Measurements from ENCODE around the gene KBTBD6. TPM values are rescaled to one million over a fixed set of nuclear protein-coding genes. Genes with fewer than 3 reads are reported as not detected.
"Not testable (repeated sequence)": the region's sequence is repeated elsewhere in the genome, so short reads cannot be mapped to it uniquely, and the experiment has no call there.

KBTBD6 gene
- total RNA-seq, 2 experiments from 2014 or later, result 4.9 to 6.0 TPM

- no peaks in the 10 kb centered on the region for H3K4me1 Mint-ChIP-seq (ENCODE audit: low read depth)
- DNase-seq (no peak), ATAC-seq (no peak)
- peaks cover 49% of the 10 kb centered on the region for H3K36me3 Mint-ChIP-seq (ENCODE audit: low read depth)
- CTCF ChIA-PET, result no interaction called here
- POLR2A ChIA-PET, result no interaction called here
- peaks cover 63% of the 10 kb centered on the region for H3K9me3 Mint-ChIP-seq (ENCODE audit: insufficient read depth)
- H3K4me3 Mint-ChIP-seq, result no peak overlapping the region
- no peak overlapping the region for H3K27ac Mint-ChIP-seq
- H3K27me3 Mint-ChIP-seq (ENCODE audit: low read depth), result no peaks in the 10 kb centered on the region
Observed at GRCh38 chr13:41150058-41150457, 17.5 kb upstream of the KBTBD6 start.

DNA sequence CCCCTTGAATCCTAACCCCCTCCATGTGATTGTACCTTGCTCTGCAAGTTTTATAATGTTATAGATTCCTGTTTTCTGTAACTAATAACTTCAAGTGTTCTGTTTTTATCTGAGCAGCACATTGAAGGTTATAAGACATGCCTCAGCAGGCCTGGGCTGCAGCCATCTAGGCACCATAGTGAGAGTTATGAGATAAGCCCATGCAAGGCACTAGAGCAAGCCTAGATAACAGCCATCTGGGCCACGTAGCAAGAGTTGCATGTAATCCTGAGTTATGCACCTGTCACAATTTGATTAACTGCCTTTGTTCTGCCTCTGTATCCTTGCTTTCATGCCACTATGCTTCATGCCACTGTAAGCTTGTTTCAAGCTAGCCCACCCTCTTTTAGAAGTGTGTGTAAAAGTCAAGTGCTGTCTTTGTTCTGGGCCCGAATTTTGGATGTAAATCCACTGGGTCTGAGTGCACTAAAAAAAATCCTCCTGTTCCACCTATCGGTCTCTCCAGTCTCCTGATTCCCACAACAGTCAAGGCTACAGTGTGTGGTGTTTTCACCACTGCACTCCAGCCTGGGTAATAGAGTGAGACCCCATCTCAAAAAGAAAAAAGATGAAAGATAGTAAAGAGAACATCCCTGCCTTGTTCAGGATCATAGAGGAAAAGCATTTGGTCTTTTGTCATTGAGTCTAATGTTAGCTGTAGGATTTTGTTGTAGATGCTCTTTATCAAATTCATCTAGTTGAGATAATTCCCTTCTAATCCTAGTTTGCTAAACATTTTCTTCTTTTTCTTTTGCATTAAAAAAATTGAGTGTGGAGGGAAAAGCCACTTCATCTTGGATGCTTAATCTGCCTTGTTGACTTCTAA, 16.0 kb upstream of the KBTBD6 start:
- Mint-ChIP-seq H3K9me3 (ENCODE audit: insufficient read depth) (peaks cover 63% of the 10 kb centered on the region), H3K27ac (no peak overlapping the region), H3K27me3 (ENCODE audit: low read depth) (no peaks in the 10 kb centered on the region), H3K4me1 (ENCODE audit: low read depth) (no peaks in the 10 kb centered on the region), H3K4me3 (no peak overlapping the region), H3K36me3 (ENCODE audit: low read depth) (peaks cover 51% of the 10 kb centered on the region)
- DNase-seq (no peak), ATAC-seq (no peak)
- ChIA-PET CTCF (no interaction called here), POLR2A (no interaction called here)

- no peaks in the 10 kb centered on the region for H3K4me1 Mint-ChIP-seq (ENCODE audit: low read depth)
- no peaks in the 10 kb centered on the region for H3K27me3 Mint-ChIP-seq (ENCODE audit: low read depth)
- no peak overlapping the region for H3K27ac Mint-ChIP-seq
- DNase-seq (no peak), ATAC-seq (no peak)
- ChIA-PET POLR2A (no interaction called here), CTCF (interaction anchor here (1.3 kb wide), 1 partner anchor 10 kb away, joined by 4 read pairs; no protein-coding TSS in a partner anchor)
- H3K9me3 Mint-ChIP-seq (ENCODE audit: insufficient read depth), result peaks cover 30% of the 10 kb centered on the region
- peaks cover 34% of the 10 kb centered on the region for H3K36me3 Mint-ChIP-seq (ENCODE audit: low read depth)
- H3K4me3 Mint-ChIP-seq, result no peak overlapping the region
Observed at GRCh38 chr13:41145136-41145908, 12.7 kb upstream of the KBTBD6 start.

DNA sequence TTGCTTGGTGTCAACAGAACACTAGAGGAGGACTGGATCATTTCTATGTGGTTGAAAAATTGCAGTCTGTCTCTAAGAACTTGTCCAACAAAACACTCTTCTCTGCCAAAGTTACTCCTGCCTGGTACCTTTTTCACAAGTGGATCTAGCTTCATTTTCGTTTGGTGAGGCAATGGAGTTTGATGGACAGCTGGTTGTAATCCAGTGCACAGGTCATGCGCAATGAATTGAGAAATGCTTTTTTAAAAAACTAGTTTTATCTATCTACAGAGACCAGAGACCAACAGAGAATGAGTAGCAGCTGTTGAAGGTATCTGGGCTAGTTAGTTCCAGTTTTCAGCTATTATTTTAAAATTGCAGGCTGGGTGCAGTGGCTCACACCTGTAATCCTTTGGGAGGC, 12.0 kb upstream of the KBTBD6 start:
- ATAC-seq, result no peak
- no peak for DNase-seq
- peaks cover 23% of the 10 kb centered on the region for H3K9me3 Mint-ChIP-seq (ENCODE audit: insufficient read depth)
- H3K36me3 Mint-ChIP-seq (ENCODE audit: low read depth), result peaks cover 27% of the 10 kb centered on the region
- no peak overlapping the region for H3K4me3 Mint-ChIP-seq
- no peaks in the 10 kb centered on the region for H3K4me1 Mint-ChIP-seq (ENCODE audit: low read depth)
- POLR2A ChIA-PET, result no interaction called here
- CTCF ChIA-PET, result no interaction called here
- H3K27me3 Mint-ChIP-seq (ENCODE audit: low read depth), result no peaks in the 10 kb centered on the region
- no peak overlapping the region for H3K27ac Mint-ChIP-seq

DNA sequence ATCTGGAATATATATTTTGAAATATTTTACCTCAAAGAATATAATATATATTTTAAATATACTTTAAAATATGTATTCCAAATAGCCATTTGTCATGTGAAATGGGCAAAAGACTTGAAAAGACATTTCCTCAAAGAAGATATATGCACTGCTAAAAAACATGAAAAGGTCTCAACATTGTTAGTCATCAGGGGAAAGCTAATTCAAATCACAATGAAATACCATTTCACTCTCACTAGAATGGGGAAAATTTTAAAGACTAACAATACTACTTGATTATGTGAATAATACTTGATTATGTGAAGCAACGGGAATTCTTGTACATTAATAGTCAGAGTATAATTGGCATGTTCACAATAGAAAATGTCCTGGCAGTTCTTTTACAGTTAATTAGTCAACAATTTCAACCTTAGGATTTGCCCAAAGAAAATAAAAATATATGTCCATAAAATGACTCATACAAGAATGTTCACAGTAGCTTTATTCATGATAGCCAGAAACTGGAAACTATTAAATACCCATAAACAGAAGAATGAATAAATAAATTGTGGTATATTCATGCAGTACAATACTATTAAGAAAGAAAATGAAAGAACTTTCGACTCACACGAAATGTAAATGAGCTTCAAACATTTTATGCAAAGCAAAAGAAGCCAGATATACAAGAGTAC, 6.8 kb upstream of the KBTBD6 start:
- Mint-ChIP-seq H3K27ac (no peak overlapping the region), H3K9me3 (ENCODE audit: insufficient read depth) (no peaks in the 10 kb centered on the region), H3K27me3 (ENCODE audit: low read depth) (no peaks in the 10 kb centered on the region), H3K36me3 (ENCODE audit: low read depth) (peaks cover under 1% of the 10 kb centered on the region), H3K4me1 (ENCODE audit: low read depth) (peaks cover 9% of the 10 kb centered on the region), H3K4me3 (no peak overlapping the region)
- DNase-seq (no peak), ATAC-seq (no peak)
- ChIA-PET CTCF (no interaction called here), POLR2A (no interaction called here)

DNA sequence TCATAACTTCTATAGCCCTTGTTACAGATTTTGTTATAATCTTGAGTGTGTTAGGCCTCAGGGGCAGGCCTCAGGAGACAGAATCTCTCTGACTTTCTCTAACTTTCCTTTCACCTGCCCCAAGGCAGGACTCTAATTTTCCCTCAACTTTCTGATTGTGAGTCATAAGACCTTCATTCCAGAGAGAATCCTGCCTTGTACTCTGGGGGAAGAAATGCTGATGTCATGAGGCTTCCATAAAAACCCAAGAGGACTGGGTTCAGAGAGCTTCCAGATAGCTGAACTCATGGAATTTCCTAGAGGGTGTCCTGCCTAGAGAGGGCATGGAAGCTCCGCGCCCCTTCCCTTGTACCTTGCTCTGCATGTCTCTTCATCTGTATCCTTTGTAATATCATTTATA, 5.3 kb upstream of the KBTBD6 start:
- DNase-seq, result no peak
- CTCF ChIA-PET, result no interaction called here
- H3K36me3 Mint-ChIP-seq (ENCODE audit: low read depth), result peaks cover 4% of the 10 kb centered on the region
- no peaks in the 10 kb centered on the region for H3K9me3 Mint-ChIP-seq (ENCODE audit: insufficient read depth)
- no peak for ATAC-seq
- no peak overlapping the region for H3K27ac Mint-ChIP-seq
- H3K4me3 Mint-ChIP-seq, result no peak overlapping the region
- H3K4me1 Mint-ChIP-seq (ENCODE audit: low read depth), result peaks cover 20% of the 10 kb centered on the region
- H3K27me3 Mint-ChIP-seq (ENCODE audit: low read depth), result no peaks in the 10 kb centered on the region
- POLR2A ChIA-PET, result no interaction called here

DNA sequence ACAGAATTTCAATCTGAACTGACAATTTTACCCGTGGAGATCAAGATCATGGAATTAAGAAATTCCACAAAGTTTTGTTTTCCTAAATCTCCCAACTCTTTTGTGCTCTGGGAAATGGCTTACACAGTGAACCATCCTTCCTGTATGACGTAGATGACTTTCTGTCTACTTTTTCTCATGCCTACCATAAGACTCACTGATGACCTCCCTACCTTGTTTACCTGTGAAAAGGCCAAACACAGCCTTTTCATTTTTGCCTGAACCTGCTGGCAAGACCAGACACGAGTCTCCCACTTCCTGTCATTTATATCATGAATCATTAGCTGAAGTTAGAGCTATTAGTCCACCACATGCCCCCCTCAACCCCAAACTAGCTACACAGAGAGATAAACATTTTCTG, 4.6 kb upstream of the KBTBD6 start:
- H3K27ac Mint-ChIP-seq, result no peak overlapping the region
- no peak for ATAC-seq
- CTCF ChIA-PET, result no interaction called here

DNA sequence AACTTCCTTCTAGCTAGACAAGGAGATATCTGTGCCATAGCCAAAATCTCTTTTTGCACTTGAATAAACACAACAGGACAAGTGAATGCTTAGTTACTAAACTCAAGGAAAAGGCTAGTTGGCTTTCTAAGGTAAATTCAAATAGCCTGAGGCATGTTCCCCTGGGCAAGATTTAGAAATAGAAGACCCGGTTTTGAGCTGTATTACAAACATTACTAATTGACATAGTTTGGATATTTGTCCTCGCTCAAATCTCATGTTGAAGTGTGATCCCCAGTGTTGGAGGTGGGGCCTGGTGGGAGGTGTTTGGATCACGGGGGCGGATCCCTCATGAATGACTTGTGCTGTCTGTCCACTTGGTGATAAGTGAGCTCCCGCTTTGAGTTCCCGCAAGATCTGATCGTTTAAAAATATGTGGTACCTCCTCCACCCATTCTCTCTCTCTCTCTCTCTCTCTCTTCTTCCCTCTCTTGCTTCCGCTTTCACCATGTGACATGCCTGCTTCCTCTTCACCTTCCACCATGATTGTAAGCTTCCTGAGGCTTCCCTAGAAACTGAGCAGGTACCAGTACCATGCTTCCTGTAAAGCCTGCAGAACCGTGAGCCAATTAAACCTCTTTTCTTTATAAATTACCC, 3.9 kb upstream of the KBTBD6 start:
- no peak for ATAC-seq
- DNase-seq, result no peak
- H3K36me3 Mint-ChIP-seq (ENCODE audit: low read depth), result peaks cover 4% of the 10 kb centered on the region
- no peak overlapping the region for H3K27ac Mint-ChIP-seq
- H3K27me3 Mint-ChIP-seq (ENCODE audit: low read depth), result no peaks in the 10 kb centered on the region
- H3K4me1 Mint-ChIP-seq (ENCODE audit: low read depth), result peaks cover 27% of the 10 kb centered on the region
- H3K4me3 Mint-ChIP-seq, result no peak overlapping the region
- ChIA-PET CTCF (no interaction called here), POLR2A (interaction anchor here (0.6 kb wide), 1 partner anchor 348 kb away, joined by 4 read pairs; no protein-coding TSS in a partner anchor)
- no peaks in the 10 kb centered on the region for H3K9me3 Mint-ChIP-seq (ENCODE audit: insufficient read depth)

More for the DNA sequence above, 4.6 kb upstream of the KBTBD6 start:
- POLR2A ChIA-PET, result interaction anchor here (0.6 kb wide), 1 partner anchor 349 kb away, joined by 4 read pairs; no protein-coding TSS in a partner anchor
- DNase-seq, result no peak
- Mint-ChIP-seq H3K9me3 (ENCODE audit: insufficient read depth) (no peaks in the 10 kb centered on the region), H3K4me3 (no peak overlapping the region), H3K4me1 (ENCODE audit: low read depth) (peaks cover 22% of the 10 kb centered on the region), H3K27me3 (ENCODE audit: low read depth) (no peaks in the 10 kb centered on the region), H3K36me3 (ENCODE audit: low read depth) (peaks cover 4% of the 10 kb centered on the region)

DNA sequence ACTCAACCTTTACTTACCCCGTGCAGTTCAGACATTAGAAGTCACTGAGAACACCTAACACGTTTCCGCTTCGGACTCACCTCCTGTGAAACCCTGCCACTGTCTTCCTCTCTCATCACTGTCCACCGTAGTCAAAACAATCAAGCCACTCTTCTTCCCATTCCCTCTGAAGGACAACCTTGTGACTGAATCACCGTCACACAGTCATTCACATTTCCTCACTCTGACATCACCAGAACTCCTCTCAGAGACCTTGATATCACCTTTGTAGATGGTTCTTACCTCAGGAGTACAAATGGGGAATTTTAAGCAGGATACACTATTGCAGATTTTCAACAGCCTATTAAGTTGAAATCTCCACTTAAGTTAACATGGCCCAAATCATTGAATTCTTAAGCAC, 1.3 kb upstream of the KBTBD6 start:
- Mint-ChIP-seq H3K36me3 (ENCODE audit: low read depth) (peaks cover 19% of the 10 kb centered on the region), H3K9me3 (ENCODE audit: insufficient read depth) (no peaks in the 10 kb centered on the region), H3K4me3 (peak overlapping the region; percentile 83), H3K27me3 (ENCODE audit: low read depth) (no peaks in the 10 kb centered on the region), H3K4me1 (ENCODE audit: low read depth) (peaks cover 43% of the 10 kb centered on the region), H3K27ac (no peak overlapping the region)
- POLR2A ChIA-PET, result no interaction called here
- CTCF ChIA-PET, result no interaction called here
- ATAC-seq (no peak), DNase-seq (no peak)

GRCh38 chr13:41131660-41132511, 716 bp downstream of the KBTBD6 start:
- peak; percentile 14 for ATAC-seq
- Mint-ChIP-seq H3K36me3 (ENCODE audit: low read depth) (peaks cover 25% of the 10 kb centered on the region), H3K4me1 (ENCODE audit: low read depth) (peaks cover 40% of the 10 kb centered on the region), H3K27ac (peak overlapping the region; percentile 86), H3K4me3 (peak overlapping the region; percentile 83)
- POLR2A ChIA-PET; H3K27me3 Mint-ChIP-seq (ENCODE audit: low read depth); DNase-seq; H3K9me3 Mint-ChIP-seq (ENCODE audit: insufficient read depth): not testable (repeated sequence)
- CTCF ChIA-PET, result interaction anchor here (1.6 kb wide), 1 partner anchor 10 kb away, joined by 3 read pairs; no protein-coding TSS in a partner anchor

- DNase-seq; POLR2A ChIA-PET; H3K27me3 Mint-ChIP-seq (ENCODE audit: low read depth); ATAC-seq; H3K9me3 Mint-ChIP-seq (ENCODE audit: insufficient read depth): not testable (repeated sequence)
- CTCF ChIA-PET, result interaction anchor here (1.6 kb wide), 1 partner anchor 10 kb away, joined by 3 read pairs; no protein-coding TSS in a partner anchor
- peak overlapping the region; percentile 83 for H3K4me3 Mint-ChIP-seq
- peaks cover 31% of the 10 kb centered on the region for H3K36me3 Mint-ChIP-seq (ENCODE audit: low read depth)
- peak overlapping the region; percentile 28 for H3K27ac Mint-ChIP-seq
- H3K4me1 Mint-ChIP-seq (ENCODE audit: low read depth), result peaks cover 40% of the 10 kb centered on the region
Observed at GRCh38 chr13:41131189-41131588, 1.4 kb downstream of the KBTBD6 start.
